NCI-H510A (cell line): ENCODE results near the gene VCAM1.
"Not testable (repeated sequence)": the region's sequence is repeated elsewhere in the genome, so short reads cannot be mapped to it uniquely, and the experiment has no call there.

Source experiments
- DNase-seq: peaks from one replicate; lab custom pipeline; 2025; lab: John Stamatoyannopoulos, UW

VCAM1 gene

DNA sequence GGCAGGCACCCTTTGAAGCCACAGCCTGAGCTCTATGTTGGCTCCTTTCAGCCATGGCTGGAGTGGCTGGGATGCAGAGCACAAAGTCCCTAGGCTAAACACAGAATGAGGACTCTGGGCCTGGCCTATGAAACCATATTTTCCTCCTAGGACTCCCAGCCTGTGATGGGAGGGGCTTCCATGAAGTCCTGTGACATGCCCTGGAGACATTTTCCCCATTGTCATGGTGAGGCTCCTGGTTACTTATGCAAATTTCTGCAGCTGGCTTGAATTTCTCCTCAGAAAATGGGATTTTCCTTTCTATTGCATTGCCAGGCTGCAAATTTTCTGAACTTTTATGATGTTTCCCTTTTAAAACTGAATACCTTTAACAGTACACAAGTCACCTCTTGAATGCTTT is 61.3 kb downstream of the VCAM1 start:
- no peak for DNase-seq

DNA sequence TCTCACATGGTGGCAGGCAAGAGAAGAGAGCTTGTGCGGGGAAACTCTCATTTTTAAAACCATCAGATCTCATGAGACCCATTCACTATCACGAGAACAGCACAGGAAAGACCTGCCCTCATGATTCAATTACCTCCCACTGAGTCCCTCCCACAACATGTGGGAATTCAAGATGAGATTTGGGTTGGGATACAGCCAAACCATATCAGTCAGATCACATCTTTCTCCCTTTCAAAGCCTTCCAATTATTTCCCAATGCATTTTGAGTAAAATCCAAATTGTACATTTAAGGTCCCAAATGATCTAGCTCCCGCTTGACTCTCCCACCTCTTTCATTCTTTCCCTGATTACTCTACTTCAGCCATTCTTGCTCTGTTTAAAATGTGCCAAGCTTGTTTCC is 62.2 kb downstream of the VCAM1 start:
- not testable (repeated sequence) for DNase-seq

DNA sequence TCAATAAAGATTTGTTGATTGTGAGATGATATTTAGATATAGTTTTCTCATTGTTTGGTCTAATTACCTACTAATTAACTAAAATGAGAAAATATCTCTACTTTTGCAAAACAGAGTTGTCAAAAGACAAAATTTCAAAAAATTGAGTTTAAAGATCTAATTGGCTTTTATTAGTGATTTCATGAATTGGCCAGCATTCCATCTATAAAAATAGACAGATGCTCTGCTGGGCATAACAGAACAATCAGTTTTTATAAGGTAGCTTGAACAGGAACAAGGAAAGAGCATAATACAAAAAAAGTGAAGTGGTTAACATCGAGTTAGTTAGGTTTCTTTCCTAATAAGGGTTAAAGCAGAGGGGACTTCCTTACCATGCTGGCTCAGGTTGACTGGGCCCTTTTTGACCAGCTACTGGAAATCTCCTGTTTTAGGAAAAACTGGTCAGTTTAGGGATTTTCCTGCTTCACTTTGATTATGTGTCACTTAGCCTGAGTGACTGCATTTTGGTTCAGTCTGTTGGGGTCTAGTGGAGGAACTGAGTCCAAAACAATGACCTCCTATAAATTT is 63.0 kb downstream of the VCAM1 start:
- DNase-seq: no peak

DNA sequence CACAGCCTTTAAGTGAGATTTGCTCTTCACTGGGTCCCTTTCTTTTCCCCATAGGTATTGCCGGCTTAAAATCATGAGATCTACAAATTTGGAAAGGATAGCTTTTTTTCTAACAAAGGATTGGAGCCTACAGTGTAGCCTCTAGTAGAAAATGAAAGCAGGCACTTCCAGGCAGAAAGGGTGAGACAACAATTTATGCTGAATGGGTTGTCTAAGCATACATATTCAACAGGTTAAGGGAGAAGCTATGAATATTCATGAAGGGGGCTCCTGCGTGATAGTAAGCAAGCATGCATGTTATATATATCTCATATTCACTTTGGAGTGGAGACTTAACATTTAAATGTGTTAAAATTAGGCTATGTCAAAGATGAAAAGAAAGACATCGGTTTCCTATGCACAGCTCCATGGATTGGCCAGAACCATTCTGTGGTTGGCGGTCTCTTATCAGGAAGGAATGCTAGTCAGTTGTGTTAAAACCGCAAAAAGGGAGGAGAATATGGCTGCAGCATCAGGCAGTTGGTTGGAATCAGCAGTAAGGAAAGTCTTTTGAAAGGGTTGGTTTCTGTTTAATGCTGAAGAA is 66.0 kb downstream of the VCAM1 start:
- no peak for DNase-seq

DNA sequence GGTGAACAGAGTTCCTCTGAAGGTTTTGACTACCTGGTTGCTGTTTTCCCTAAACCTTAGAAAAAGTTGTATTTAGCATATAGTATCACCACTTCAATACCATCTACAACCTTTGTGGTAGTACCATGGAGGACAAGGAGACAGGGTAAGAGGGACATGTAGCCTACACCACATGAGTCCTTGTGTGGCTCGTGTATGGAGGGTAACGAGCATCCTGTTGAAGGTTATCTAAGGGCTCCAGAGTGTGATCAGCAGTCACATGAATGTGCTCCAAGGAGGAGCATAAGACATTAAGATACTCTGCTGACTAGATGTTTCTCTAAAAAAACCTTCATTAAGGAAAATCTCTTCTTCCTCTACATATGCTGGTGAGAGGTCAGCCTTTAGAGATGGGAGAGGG is 67.3 kb downstream of the VCAM1 start:
- no peak for DNase-seq
